Measurements from ENCODE around the gene MYBBP1A.

DNA sequence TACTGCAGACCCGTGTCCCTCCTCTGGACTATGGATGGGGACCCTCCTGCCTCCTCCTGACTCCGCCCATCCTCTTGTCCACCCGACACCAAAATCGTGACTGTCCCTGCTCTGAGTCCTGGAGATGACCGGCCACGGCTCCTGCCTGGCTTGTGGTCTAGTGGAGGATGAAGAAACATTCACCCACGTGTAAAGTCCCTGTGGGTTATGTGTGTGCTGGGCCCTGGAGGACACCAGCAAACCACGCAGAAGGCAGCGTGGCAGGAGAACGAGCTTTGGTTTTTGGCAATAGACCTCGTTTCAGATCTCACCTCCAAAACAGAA is 44.6 kb downstream of the MYBBP1A start:
- no peak for TF ChIP-seq RFX5 (IDR thresholded peaks at IDR 0.05; ENCODE audit: low read depth, low read length)
- TF ChIP-seq, protein P1, sequence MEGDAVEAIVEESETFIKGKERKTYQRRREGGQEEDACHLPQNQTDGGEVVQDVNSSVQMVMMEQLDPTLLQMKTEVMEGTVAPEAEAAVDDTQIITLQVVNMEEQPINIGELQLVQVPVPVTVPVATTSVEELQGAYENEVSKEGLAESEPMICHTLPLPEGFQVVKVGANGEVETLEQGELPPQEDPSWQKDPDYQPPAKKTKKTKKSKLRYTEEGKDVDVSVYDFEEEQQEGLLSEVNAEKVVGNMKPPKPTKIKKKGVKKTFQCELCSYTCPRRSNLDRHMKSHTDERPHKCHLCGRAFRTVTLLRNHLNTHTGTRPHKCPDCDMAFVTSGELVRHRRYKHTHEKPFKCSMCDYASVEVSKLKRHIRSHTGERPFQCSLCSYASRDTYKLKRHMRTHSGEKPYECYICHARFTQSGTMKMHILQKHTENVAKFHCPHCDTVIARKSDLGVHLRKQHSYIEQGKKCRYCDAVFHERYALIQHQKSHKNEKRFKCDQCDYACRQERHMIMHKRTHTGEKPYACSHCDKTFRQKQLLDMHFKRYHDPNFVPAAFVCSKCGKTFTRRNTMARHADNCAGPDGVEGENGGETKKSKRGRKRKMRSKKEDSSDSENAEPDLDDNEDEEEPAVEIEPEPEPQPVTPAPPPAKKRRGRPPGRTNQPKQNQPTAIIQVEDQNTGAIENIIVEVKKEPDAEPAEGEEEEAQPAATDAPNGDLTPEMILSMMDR (conservative IDR thresholded peaks at IDR 0.05; ENCODE audit: low read depth, low read length): no peak
- TF ChIP-seq POLR2A (IDR thresholded peaks at IDR 0.05; ENCODE audit: low read depth, low read length): no peak
- no peak for TF ChIP-seq SMC3 (IDR thresholded peaks at IDR 0.05; ENCODE audit: low read depth, low read length)
- TF ChIP-seq MAFK (IDR thresholded peaks at IDR 0.05; ENCODE audit: low read depth, low read length): no peak
- no peak for TF ChIP-seq FOS (IDR thresholded peaks at IDR 0.05; ENCODE audit: low read depth, low read length)
- no peak for TF ChIP-seq MXI1 (IDR thresholded peaks at IDR 0.05; ENCODE audit: borderline replicate concordance, low read depth, low read length)
